ENCODE data around the gene SYNJ2. TPM values are rescaled to one million over a fixed set of nuclear protein-coding genes. Genes with fewer than 3 reads are reported as not detected.

SYNJ2 gene
- total and polyA plus RNA-seq, 2 donors (not counting 3 experiments of a cell fraction or from before 2014, with no cell fraction given) = 35.1 to 78.2 TPM

GRCh38 chr6:157974341-157974894, 7.2 kb upstream of the SYNJ2 start:
- intact Hi-C loops (cut with micrococcal nuclease) (no loop called here), dilution Hi-C loops (cut with MboI; ENCODE audit: extremely low pct_ligation_motif_present, low sequenced_read_pairs) (no loop called here)
- Histone ChIP-seq H3K9me1 (replicated peaks; ENCODE audit: control insufficient read depth, extremely low read depth, insufficient read depth, low read length) (no peaks in the 10 kb centered on the region), H3K4me1 (ENCODE audit: control insufficient read depth, extremely low read depth, insufficient read depth, low read length) (no peaks in the 10 kb centered on the region), H3K79me2 (ENCODE audit: control insufficient read depth, insufficient read depth, low read length) (no peaks in the 10 kb centered on the region), H3K27ac (ENCODE audit: insufficient read depth, low read depth, low read length) (no peak overlapping the region), H3K9me3 (replicated peaks; ENCODE audit: control insufficient read depth, insufficient read depth, low read length) (no peaks in the 10 kb centered on the region), H2AFZ (ENCODE audit: low read depth, low read length) (no peak overlapping the region), H3K27me3 (ENCODE audit: control insufficient read depth in 2 of 2, insufficient read depth in 2 of 2, low read length in 2 of 2) (no peaks in the 10 kb centered on the region), H4K20me1 (replicated peaks; ENCODE audit: control insufficient read depth, extremely low read depth, insufficient read depth, low read length) (no peaks in the 10 kb centered on the region), H3K4me3 (replicated peaks in 1 of 3; ENCODE audit: insufficient read depth in 1 of 3, low read depth in 1 of 3, low read length in 3 of 3) (no peak overlapping the region), H3K9ac (replicated peaks; ENCODE audit: extremely low read depth, insufficient read depth, low read length) (no peak overlapping the region), H3K36me3 (ENCODE audit: control insufficient read depth in 2 of 2, extremely low read depth in 1 of 2, insufficient read depth in 2 of 2, low read length in 2 of 2) (no peaks in the 10 kb centered on the region), H3K4me2 (ENCODE audit: insufficient read depth, low read length) (no peak overlapping the region)
- ChIA-PET CTCF (no interaction called here), POLR2A (no interaction called here)
- TF ChIP-seq FOS (IDR thresholded peaks at IDR 0.05; ENCODE audit: borderline replicate concordance, insufficient read depth, low read length) = no peak
- no peak for TF ChIP-seq GATA2 (IDR thresholded peaks at IDR 0.05; ENCODE audit: insufficient read depth, insufficient read length, low read depth, low read length)
- TF ChIP-seq CTCF (IDR thresholded peaks at IDR 0.05; ENCODE audit: extremely low read depth in 1 of 2, insufficient read depth in 1 of 2, low read depth in 1 of 2, low read length in 2 of 2) = no peak
- TF ChIP-seq MAX (IDR thresholded peaks at IDR 0.05; ENCODE audit: insufficient read depth, insufficient read length) = no peak
- TF ChIP-seq EZH2 (IDR thresholded peaks at IDR 0.05; ENCODE audit: borderline replicate concordance, low read depth, low read length, severe bottlenecking) = no peak
- no peak for TF ChIP-seq POLR2AphosphoS5 (IDR thresholded peaks at IDR 0.05; ENCODE audit: insufficient read depth, low read depth, low read length)
- TF ChIP-seq POLR2A (IDR thresholded peaks at IDR 0.05; ENCODE audit: low read depth, low read length) = no peak
- TF ChIP-seq JUN (IDR thresholded peaks at IDR 0.05; ENCODE audit: borderline replicate concordance, insufficient read depth, insufficient read length, low read depth) = no peak
- TF ChIP-seq MYC (IDR thresholded peaks at IDR 0.05; ENCODE audit: low read depth, low read length) = no peak
- no TSS peak for BruUV-seq (replicated peaks)
- FAIRE-seq = no peak
- DNase-seq (ENCODE audit: low read depth, low spot score) = no peak
